ENCODE data around the gene ADAM19.

ADAM19 gene

GRCh38 chr5:157543825-157544622, 31.6 kb downstream of the ADAM19 start:
- TF ChIP-seq CTCF (IDR thresholded peaks at IDR 0.05; ENCODE audit: low read depth, low read length, missing control alignments): no peak
- in situ Hi-C loops (cut with HindIII; ENCODE audit: low sequenced_read_pairs): no loop called here
- no peak for DNase-seq (ENCODE audit: low read depth)
- H3K4me3 ChIP-seq (ENCODE audit: low read depth, low read length): no peak overlapping the region

GRCh38 chr5:157542282-157543000, 33.1 kb downstream of the ADAM19 start:
- no peak overlapping the region for H3K4me3 ChIP-seq (ENCODE audit: low read depth, low read length)
- no peak for TF ChIP-seq CTCF (IDR thresholded peaks at IDR 0.05; ENCODE audit: low read depth, low read length, missing control alignments)
- in situ Hi-C loops (cut with HindIII; ENCODE audit: low sequenced_read_pairs): no loop called here
- DNase-seq (ENCODE audit: low read depth): no peak

DNA sequence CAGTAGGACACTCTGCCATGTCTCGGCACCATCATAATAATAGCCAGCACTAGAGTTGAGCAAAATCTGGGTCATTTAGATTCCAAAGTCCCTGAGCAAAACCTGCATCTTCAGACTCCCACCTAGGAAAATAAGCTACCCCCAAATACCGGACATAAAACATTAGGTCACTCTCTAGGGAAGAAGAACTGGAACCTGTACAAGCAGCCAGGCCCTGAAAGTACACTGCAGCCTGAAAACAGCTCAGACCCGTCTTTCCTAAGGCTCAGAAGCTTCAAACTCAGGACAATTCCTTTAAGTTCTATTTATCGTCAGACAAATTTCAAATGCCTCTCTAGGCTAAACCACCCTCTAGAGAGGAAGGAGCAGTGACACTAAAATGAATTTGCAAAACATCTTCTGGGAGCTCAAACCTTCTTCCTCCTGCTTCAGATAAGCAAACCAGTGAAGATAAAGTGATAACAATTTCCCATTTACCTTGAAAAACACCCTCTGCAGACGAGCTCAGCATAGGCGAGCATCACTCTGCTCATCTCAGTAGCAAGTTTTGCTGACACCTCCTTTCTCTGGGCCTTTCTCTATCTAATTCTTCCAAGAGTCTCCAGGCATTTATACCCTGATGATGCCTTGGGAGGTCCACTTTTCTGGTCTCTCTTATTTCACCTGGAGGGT, 34.0 kb downstream of the ADAM19 start:
- in situ Hi-C loops (cut with HindIII; ENCODE audit: low sequenced_read_pairs): no loop called here
- no peak overlapping the region for H3K4me3 ChIP-seq (ENCODE audit: low read depth, low read length)
- no peak for DNase-seq (ENCODE audit: low read depth)
- no peak for TF ChIP-seq CTCF (IDR thresholded peaks at IDR 0.05; ENCODE audit: low read depth, low read length, missing control alignments)

DNA sequence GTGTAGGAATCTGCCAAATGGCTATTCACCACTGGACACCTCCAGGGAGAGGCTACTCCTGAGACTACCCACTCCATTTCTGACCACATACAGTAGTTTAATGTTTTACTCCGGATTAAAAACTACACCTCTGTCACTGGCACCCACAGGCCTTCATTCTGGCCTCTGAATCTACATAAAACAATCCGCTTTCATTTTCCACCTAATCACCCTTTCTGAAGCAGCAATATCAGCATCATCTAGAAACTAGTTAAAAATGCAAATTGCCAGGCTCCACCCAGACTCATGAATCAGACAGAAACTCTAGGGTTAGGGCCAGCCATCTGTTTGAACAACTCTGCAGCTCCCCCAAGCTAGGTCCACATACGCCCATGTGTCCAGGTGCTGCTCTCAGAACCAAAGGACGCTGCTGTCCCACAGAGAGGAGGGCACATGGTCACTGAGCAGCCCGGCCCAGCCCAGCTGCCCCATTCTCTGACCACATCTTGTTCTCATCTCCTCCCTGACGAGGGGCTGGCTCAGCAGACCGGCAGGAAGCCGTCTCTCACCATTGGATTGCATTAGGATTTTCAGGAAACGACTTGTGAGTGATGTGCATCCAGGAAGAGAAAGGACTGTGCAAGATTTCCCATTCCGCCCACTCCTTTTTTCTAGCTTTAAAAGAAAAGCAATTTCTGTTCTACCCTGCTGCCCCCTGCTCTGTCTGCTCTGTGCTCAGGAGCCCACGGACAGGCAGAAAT, 34.7 kb downstream of the ADAM19 start:
- H3K4me3 ChIP-seq (ENCODE audit: low read depth, low read length): no peak overlapping the region
- in situ Hi-C loops (cut with HindIII; ENCODE audit: low sequenced_read_pairs): no loop called here
- no peak for DNase-seq (ENCODE audit: low read depth)
- no peak for TF ChIP-seq CTCF (IDR thresholded peaks at IDR 0.05; ENCODE audit: low read depth, low read length, missing control alignments)

DNA sequence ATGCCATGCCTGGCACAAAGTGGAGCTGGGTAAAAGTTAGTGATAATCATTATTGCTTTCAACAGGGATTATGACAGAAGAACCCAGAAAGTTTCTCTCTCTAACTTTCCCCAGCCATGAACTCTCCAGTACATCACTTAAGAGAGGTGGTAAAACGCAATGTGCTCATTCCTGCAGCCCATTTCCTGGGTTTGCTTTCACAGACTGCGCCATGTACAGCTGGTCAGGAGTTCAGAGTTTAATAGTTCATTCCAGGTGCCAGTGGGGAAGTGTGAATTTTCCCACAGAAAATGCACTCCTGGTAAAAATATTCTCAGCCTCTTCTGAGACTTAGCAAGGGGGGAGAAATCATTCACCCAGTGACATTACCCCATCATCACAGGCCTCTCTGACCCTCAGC, 35.5 kb downstream of the ADAM19 start:
- no peak for DNase-seq (ENCODE audit: low read depth)
- in situ Hi-C loops (cut with HindIII; ENCODE audit: low sequenced_read_pairs): no loop called here
- H3K4me3 ChIP-seq (ENCODE audit: low read depth, low read length): no peak overlapping the region
- no peak for TF ChIP-seq CTCF (IDR thresholded peaks at IDR 0.05; ENCODE audit: low read depth, low read length, missing control alignments)

DNA sequence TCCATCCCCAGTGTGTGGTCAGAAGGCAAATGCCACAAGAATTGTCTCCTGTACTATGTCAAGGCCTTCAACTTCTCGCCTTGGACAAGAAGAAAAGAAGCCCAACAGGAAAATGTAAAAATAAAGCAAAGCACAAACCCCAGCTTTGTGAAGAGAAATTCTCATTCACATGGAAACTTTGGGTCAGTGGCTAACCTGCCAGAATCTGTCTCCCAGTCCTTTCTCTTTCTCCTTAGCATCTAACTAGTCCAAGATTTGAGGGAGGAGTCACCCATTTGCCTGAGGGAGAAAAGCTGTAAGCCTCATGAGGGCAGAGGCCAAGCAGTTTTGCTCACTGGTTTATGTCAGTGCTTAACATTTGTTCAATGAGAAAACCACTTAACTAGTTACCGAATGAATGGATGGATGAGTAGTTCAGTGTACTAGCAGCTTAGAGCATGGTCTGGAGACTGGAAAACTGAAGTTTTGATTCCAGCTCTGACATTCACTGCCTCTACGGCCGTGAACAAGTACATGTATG, 36.0 kb downstream of the ADAM19 start:
- DNase-seq (ENCODE audit: low read depth): no peak
- no peak overlapping the region for H3K4me3 ChIP-seq (ENCODE audit: low read depth, low read length)

More for the DNA sequence above, 36.0 kb downstream of the ADAM19 start:
- no peak for TF ChIP-seq CTCF (IDR thresholded peaks at IDR 0.05; ENCODE audit: low read depth, low read length, missing control alignments)
- in situ Hi-C loops (cut with HindIII; ENCODE audit: low sequenced_read_pairs): no loop called here
